Skeletal muscle tissue (tissue), 4 donors: Measurements from ENCODE around the gene MEIOB. TPM values are rescaled to one million over a fixed set of nuclear protein-coding genes. Genes with fewer than 3 reads are reported as not detected.
"Not testable (repeated sequence)": the region's sequence is repeated elsewhere in the genome, so short reads cannot be mapped to it uniquely, and the experiment has no call there.

Experiments
- H3K27ac ChIP-seq: one replicate; pipeline ENCODE4 v1.7.0; 2013; ENCODE audit warnings: mild to moderate bottlenecking, low read depth, low read length, inconsistent platforms
- H3K27me3 ChIP-seq, 3 donors: one replicate each; pipeline ENCODE4 v1.7.0; 2013; ENCODE audit warnings: low read length in 3 of 3; ENCODE audit not compliant: control insufficient read depth in 3 of 3, insufficient read depth in 3 of 3
- H3K36me3 ChIP-seq, 3 donors: one replicate each; pipeline ENCODE4 v1.7.0; 2013; ENCODE audit warnings: low read length in 3 of 3; ENCODE audit not compliant: control insufficient read depth in 3 of 3, insufficient read depth in 3 of 3
- H3K4me1 ChIP-seq, 3 donors: one replicate each; pipeline ENCODE4 v1.7.0; 2013; ENCODE audit warnings: low read length in 3 of 3, mild to moderate bottlenecking in 3 of 3; ENCODE audit not compliant: control insufficient read depth in 3 of 3, insufficient read depth in 3 of 3
- H3K4me3 ChIP-seq, 3 donors: one replicate each; pipeline ENCODE4 v1.7.0; 2013; ENCODE audit warnings: low read length in 3 of 3
- H3K9ac ChIP-seq, 3 donors: one replicate each; pipeline ENCODE4 v1.7.0; 2013; ENCODE audit warnings: low read length in 3 of 3, mild to moderate bottlenecking in 3 of 3, moderate library complexity in 2 of 3, low read depth in 1 of 3
- H3K9me3 ChIP-seq, 3 donors: one replicate each; pipeline ENCODE4 v1.7.0; 2013; ENCODE audit warnings: low read length in 3 of 3; ENCODE audit not compliant: control insufficient read depth in 3 of 3
- total RNA-seq: library from RNA; depleted of rRNA; stranded (reverse); fragments of >200 nt; gene quantifications from one replicate; pipeline ENCODE4 v1.2.3, GENCODE V29; 2014
- donor health status: Osteomylitis.

MEIOB gene
- total RNA-seq: under 0.01 TPM

- peaks cover 18 to 26% (median 24%) of the 10 kb centered on the region in 3 donors for H3K27me3 ChIP-seq
- no peak within 1 kb of the TSS for H3K27ac ChIP-seq
- no peaks in the 10 kb centered on the region for H3K4me1 ChIP-seq
- H3K9me3 ChIP-seq: no peaks in the 10 kb centered on the region
- H3K4me3 ChIP-seq: no peak within 1 kb of the TSS
- H3K36me3 ChIP-seq: no peaks in the 10 kb centered on the region
- no peak within 1 kb of the TSS for H3K9ac ChIP-seq
These were observed at the start of gene MEIOB for GRCh38 chr16:1871974-1872635. Gene MEIOB, minus strand, starts transcription at chr16:1872164. Its CDS starts 3,989 bp downstream, at chr16:1868175.

GRCh38 chr16:1920727-1921171 lies 48.8 kb upstream of the MEIOB start:
- Histone ChIP-seq H3K27me3 (peaks cover 73 to 84% (median 81%) of the 10 kb centered on the region in 3 donors), H3K4me1 (peaks cover 0 to 3% (median 2%) of the 10 kb centered on the region in 3 donors), H3K4me3 (no peak overlapping the region), H3K9ac (no peak overlapping the region), H3K36me3 (no peaks in the 10 kb centered on the region), H3K9me3 (no peaks in the 10 kb centered on the region), H3K27ac (no peak overlapping the region)

- H3K9me3 ChIP-seq, H3K4me1 ChIP-seq, H3K4me3 ChIP-seq, H3K9ac ChIP-seq, H3K27ac ChIP-seq, H3K36me3 ChIP-seq: not testable (repeated sequence)
- peaks cover 77 to 83% (median 81%) of the 10 kb centered on the region in 3 donors for H3K27me3 ChIP-seq
These were observed 48.2 kb upstream of the MEIOB start for GRCh38 chr16:1920122-1920521.

- Histone ChIP-seq H3K4me1 (peaks cover 0 to 3% (median 2%) of the 10 kb centered on the region in 3 donors), H3K36me3 (no peaks in the 10 kb centered on the region), H3K27ac (no peak overlapping the region), H3K9ac (no peak overlapping the region), H3K4me3 (no peak overlapping the region), H3K27me3 (peaks cover 84 to 85% (median 84%) of the 10 kb centered on the region in 3 donors), H3K9me3 (no peaks in the 10 kb centered on the region)
These were observed 47.5 kb upstream of the MEIOB start for GRCh38 chr16:1919327-1919998.

GRCh38 chr16:1918351-1919326 lies 46.7 kb upstream of the MEIOB start, which contains the start of gene HS3ST6:
Gene HS3ST6, minus strand, starts transcription at chr16:1918415. Its CDS starts 92 bp downstream, at chr16:1918323.
- peaks cover 0 to 2% (median 1%) of the 10 kb centered on the region in 3 donors for H3K4me1 ChIP-seq
- H3K27ac ChIP-seq: no peak within 1 kb of the TSS
- H3K36me3 ChIP-seq: no peaks in the 10 kb centered on the region
- no peak within 1 kb of the TSS for H3K4me3 ChIP-seq
- no peaks in the 10 kb centered on the region for H3K9me3 ChIP-seq
- peaks cover 83 to 87% (median 86%) of the 10 kb centered on the region in 3 donors for H3K27me3 ChIP-seq
- no peak within 1 kb of the TSS for H3K9ac ChIP-seq

GRCh38 chr16:1917665-1918350 lies 45.8 kb upstream of the MEIOB start:
- peaks cover 79 to 86% (median 83%) of the 10 kb centered on the region in 3 donors for H3K27me3 ChIP-seq
- H3K27ac ChIP-seq: no peak overlapping the region
- no peak overlapping the region for H3K9ac ChIP-seq
- H3K4me1 ChIP-seq: peaks cover 0 to 2% (median 0%) of the 10 kb centered on the region in 3 donors
- no peak overlapping the region for H3K4me3 ChIP-seq
- H3K36me3 ChIP-seq: no peaks in the 10 kb centered on the region
- H3K9me3 ChIP-seq: no peaks in the 10 kb centered on the region

GRCh38 chr16:1917056-1917664 lies 45.2 kb upstream of the MEIOB start:
- no peak overlapping the region for H3K27ac ChIP-seq
- peaks cover 73 to 80% (median 77%) of the 10 kb centered on the region in 3 donors for H3K27me3 ChIP-seq
- no peaks in the 10 kb centered on the region for H3K9me3 ChIP-seq
- no peaks in the 10 kb centered on the region for H3K36me3 ChIP-seq
- no peak overlapping the region for H3K9ac ChIP-seq
- H3K4me1 ChIP-seq: peaks cover 0 to 2% (median 0%) of the 10 kb centered on the region in 3 donors
- no peak overlapping the region for H3K4me3 ChIP-seq

GRCh38 chr16:1916640-1916990 lies 44.7 kb upstream of the MEIOB start:
- Histone ChIP-seq H3K4me1 (peaks cover 0 to 2% (median 0%) of the 10 kb centered on the region in 3 donors), H3K27me3 (peaks cover 70 to 77% (median 75%) of the 10 kb centered on the region in 3 donors), H3K9me3 (no peaks in the 10 kb centered on the region)

More at GRCh38 chr16:1916640-1916990, 44.7 kb upstream of the MEIOB start:
- no peak overlapping the region for H3K27ac ChIP-seq
- H3K36me3 ChIP-seq: no peaks in the 10 kb centered on the region
- H3K4me3 ChIP-seq: no peak overlapping the region
- no peak overlapping the region for H3K9ac ChIP-seq
